K562 (cell line): ENCODE measurements around the gene SORCS2. TPM values are rescaled to one million over a fixed set of nuclear protein-coding genes. Genes with fewer than 3 reads are reported as not detected.

Experiments used
- ATAC-seq: fragments of 200-7000 bp; cut with Tn5 transposase; 3 replicates; pipeline ENCODE4 v1.9.1; 2020; ENCODE audit warnings: moderate library complexity
- BruUV-seq: library from RNA; stranded (reverse); fragments of 400-500 nt; replicated peaks from 2 replicates; lab custom pipeline; 2021; lab: Mats Ljungman, UMichigan
- CTCF ChIA-PET: fragments of 300-600 bp; formaldehyde crosslinking; extraction: SDS; loops from one replicate; lab custom pipeline; 2021; ENCODE audit warnings: low intra/inter-chr PET ratio; lab: Yijun Ruan, JAX
- POLR2A ChIA-PET: fragments of 300-600, 350-650 bp; sonication (Branson Sonifier 250); formaldehyde crosslinking; extraction: SDS; loops from one replicate; lab custom pipeline; 2021; ENCODE audit warnings: antibody characterized with exemption, inconsistent platforms; lab: Yijun Ruan, JAX
- DNase-seq, 4 experiments: peaks; one replicate each; pipeline versions ENCODE4 v3.0.0 to v3.0.0-alpha.2; 2011 to 2018; ENCODE audit warnings: low spot score in 3 of 4, mixed read lengths in 3 of 4; ENCODE audit errors: extremely low read depth in 1 of 4
- FAIRE-seq: peaks from 2 replicates; lab custom pipeline; 2011; peaks lifted over from hg19 to GRCh38; lab: Jason Lieb, UNC
- H2AFZ ChIP-seq: 2 replicates; pipeline ENCODE4 v1.6.0; 2011; ENCODE audit warnings: low read depth, low read length, control low read depth, inconsistent platforms
- H3K27ac ChIP-seq: fragments of 200-600 bp; 3 replicates; pipeline ENCODE4 v1.8.0; 2011; ENCODE audit warnings: low read depth, mild to moderate bottlenecking, control low read depth, inconsistent platforms, low read length, moderate library complexity, mixed read lengths; ENCODE audit errors: extremely low read depth
- H3K27me3 ChIP-seq, 2 experiments: fragments of 300-600 bp in 1 of 2; 2 replicates in 1 of 2; 3 replicates in 1 of 2; pipeline versions ENCODE4 v1.6.0 to v1.8.0; 2011; ENCODE audit warnings: inconsistent platforms in 2 of 2, low read length in 2 of 2, mild to moderate bottlenecking in 1 of 2, mixed read lengths in 1 of 2, moderate library complexity in 1 of 2; ENCODE audit not compliant: control insufficient read depth in 2 of 2, insufficient read depth in 2 of 2
- H3K36me3 ChIP-seq: fragments of 300-600 bp; 3 replicates; pipeline ENCODE4 v1.8.0; 2011; ENCODE audit warnings: mild to moderate bottlenecking, low read length, inconsistent platforms; ENCODE audit not compliant: control insufficient read depth, insufficient read depth
- H3K4me1 ChIP-seq, 2 experiments: fragments of 200-600 bp in 1 of 2; replicated peaks in 1 of 2; 2 replicates in 1 of 2; 3 replicates in 1 of 2; pipeline versions ENCODE4 v1.5.1 to v1.8.0; 2011; ENCODE audit warnings: inconsistent platforms in 2 of 2, low read length in 2 of 2, mild to moderate bottlenecking in 1 of 2, mixed read lengths in 1 of 2, moderate library complexity in 1 of 2; ENCODE audit not compliant: control insufficient read depth in 2 of 2, insufficient read depth in 2 of 2
- H3K4me2 ChIP-seq: 2 replicates; pipeline ENCODE4 v1.6.1; 2011; ENCODE audit warnings: low read length, control low read depth, inconsistent platforms, mixed read lengths; ENCODE audit not compliant: insufficient read depth
- H3K4me3 ChIP-seq: fragments of 200-600 bp; sonication (generic), shearing (Covaris generic); 2 replicates; pipeline ENCODE4 v1.5.1; 2016; ENCODE audit warnings: control low read depth, inconsistent platforms
- H3K79me2 ChIP-seq: fragments of 200-600 bp; 3 replicates; pipeline ENCODE4 v1.8.0; 2011; ENCODE audit warnings: low read length, inconsistent platforms; ENCODE audit not compliant: control insufficient read depth, insufficient read depth
- H3K9ac ChIP-seq, 2 experiments: 2 replicates each; pipeline versions ENCODE4 v1.6.0 to v1.6.1; 2011; ENCODE audit warnings: low read depth in 2 of 2, low read length in 2 of 2, control low read depth in 1 of 2, inconsistent platforms in 1 of 2, mild to moderate bottlenecking in 1 of 2, mixed read lengths in 1 of 2; ENCODE audit not compliant: insufficient read depth in 1 of 2
- H3K9me1 ChIP-seq: one replicate; pipeline ENCODE4 v1.6.0; 2011; ENCODE audit warnings: inconsistent platforms, mild to moderate bottlenecking, low read length, moderate library complexity; ENCODE audit not compliant: control insufficient read depth, insufficient read depth
- H3K9me3 ChIP-seq: replicated peaks from 2 replicates; pipeline ENCODE4 v1.5.1; 2011; ENCODE audit warnings: low read depth, low read length, inconsistent platforms; ENCODE audit not compliant: control insufficient read depth, insufficient read depth
- H4K20me1 ChIP-seq: replicated peaks from 2 replicates; pipeline ENCODE4 v1.6.1; 2011; ENCODE audit warnings: low read length, inconsistent platforms, mixed read lengths; ENCODE audit not compliant: control insufficient read depth, insufficient read depth
- CHD2 ChIP-seq: IDR thresholded peaks from 2 replicates; pipeline ENCODE4 v1.6.1; 2011; ENCODE audit warnings: low read depth, low read length
- ESRRA ChIP-seq: fragments of 450-650 bp; IDR thresholded peaks from 2 replicates; pipeline ENCODE4 v1.6.1; 2014; ENCODE audit warnings: low read depth, mild to moderate bottlenecking, moderate library complexity, borderline replicate concordance
- KDM4B ChIP-seq, 2 experiments: fragments of 450-650 bp in 1 of 2; sonication (generic) in 1 of 2; IDR thresholded peaks; 2 replicates each; pipeline ENCODE4 v1.6.1; 2016 to 2017; ENCODE audit warnings: borderline replicate concordance in 2 of 2, antibody characterized with exemption in 1 of 2, low read depth in 1 of 2, mild to moderate bottlenecking in 1 of 2
- L3MBTL2 ChIP-seq: fragments of 450-650 bp; IDR thresholded peaks from 2 replicates; pipeline ENCODE4 v1.6.1; 2016; ENCODE audit warnings: mild to moderate bottlenecking, moderate library complexity
- PTBP1 ChIP-seq: fragments of 200-400 bp; formaldehyde crosslinking; IDR thresholded peaks from 2 replicates; pipeline ENCODE4 v1.6.1; 2017; ENCODE audit warnings: low read depth, low read length
- SMARCB1 ChIP-seq: IDR thresholded peaks from 2 replicates; pipeline ENCODE4 v1.6.1; 2011; ENCODE audit warnings: improper control_type of control experiment, low read depth; ENCODE audit not compliant: insufficient read length
- SMARCC2 ChIP-seq: fragments of 450-650 bp; IDR thresholded peaks from 2 replicates; pipeline ENCODE4 v1.6.1; 2017; ENCODE audit warnings: antibody characterized with exemption, moderate library complexity, mild to moderate bottlenecking, low read depth
- SNRNP70 ChIP-seq: fragments of 200-400 bp; formaldehyde crosslinking; optimal IDR thresholded peaks from 2 replicates; pipeline ENCODE3; 2017; ENCODE audit warnings: low read depth, low read length
- SOX6 ChIP-seq: fragments of 450-650 bp; IDR thresholded peaks from 2 replicates; pipeline ENCODE4 v1.6.1; 2014; ENCODE audit warnings: mild to moderate bottlenecking
- ZKSCAN3 ChIP-seq: fragments of 250-450 bp; sonication (Bioruptor Pico); IDR thresholded peaks from 2 replicates; pipeline ENCODE4 v1.4.0; 2020
- ZNF778 ChIP-seq: fragments of 450-650 bp; formaldehyde crosslinking; IDR thresholded peaks from 2 replicates; pipeline ENCODE4 v1.4.0; 2020; ENCODE audit warnings: mild to moderate bottlenecking, moderate library complexity
- WGBS: fragments of 100-300 bp; shearing (Covaris generic); methylation state at CpG from one replicate; pipeline ENCODE4 v1.1.6; 2016; ENCODE audit warnings: low coverage, mixed read lengths; ENCODE audit not compliant: insufficient coverage; ENCODE audit errors: missing lambda C conversion rate; 5-methylcytosine and 5-hydroxymethylcytosine counted together
- in situ Hi-C: fragments of 300-500 bp; cut with MboI; formaldehyde crosslinking; loops from 4 replicates; pipeline ENCODE4 v1.15.0; 2018; ENCODE audit warnings: inconsistent platforms, mixed read lengths
- intact Hi-C: fragments of 100-400 bp; cut with micrococcal nuclease; formaldehyde crosslinking; loops from 2 replicates; pipeline ENCODE4 v1.14.2; 2022
- polyA plus RNA-seq, 8 experiments: library from polyadenylated mRNA; depleted of rRNA in 4 of 8; stranded (reverse) in 5 of 8; unstranded in 3 of 8; fragments of >200 nt; fragmentation: Nextera tagmentation in 2 of 8; fragmentation: Illumina TruSeq in 1 of 8; extraction: Ambion mirVana in 2 of 8; extraction: Trizol in 1 of 8; gene quantifications; 2 replicates each; pipeline versions ENCODE4 v1.2.1 to v1.2.3, GENCODE V29; 2011 to 2014; ENCODE audit warnings: inconsistent platforms in 1 of 8, missing spikeins in 1 of 8
- total RNA-seq, 7 experiments: library from RNA; depleted of rRNA in 6 of 7; stranded (reverse); fragments of >200 nt in 6 of 7; fragmentation: Illumina TruSeq in 2 of 7; extraction: Trizol in 2 of 7; gene quantifications; 2 replicates each; pipeline versions ENCODE4 v1.2.1 to v1.2.3, GENCODE V29; 2011 to 2021; ENCODE audit warnings: low replicate concordance in 1 of 7
- TF ChIP-seq, protein P1 (sequence below): fragments of 450-650 bp; IDR thresholded peaks from 2 replicates; pipeline ENCODE4 v1.6.1; 2016; ENCODE audit warnings: mild to moderate bottlenecking, moderate library complexity

SORCS2 gene
- total and polyA plus RNA-seq, 9 of the 15 experiments (the other 6 are each of a cell fraction or from before 2014, with no cell fraction given): not detected

DNA sequence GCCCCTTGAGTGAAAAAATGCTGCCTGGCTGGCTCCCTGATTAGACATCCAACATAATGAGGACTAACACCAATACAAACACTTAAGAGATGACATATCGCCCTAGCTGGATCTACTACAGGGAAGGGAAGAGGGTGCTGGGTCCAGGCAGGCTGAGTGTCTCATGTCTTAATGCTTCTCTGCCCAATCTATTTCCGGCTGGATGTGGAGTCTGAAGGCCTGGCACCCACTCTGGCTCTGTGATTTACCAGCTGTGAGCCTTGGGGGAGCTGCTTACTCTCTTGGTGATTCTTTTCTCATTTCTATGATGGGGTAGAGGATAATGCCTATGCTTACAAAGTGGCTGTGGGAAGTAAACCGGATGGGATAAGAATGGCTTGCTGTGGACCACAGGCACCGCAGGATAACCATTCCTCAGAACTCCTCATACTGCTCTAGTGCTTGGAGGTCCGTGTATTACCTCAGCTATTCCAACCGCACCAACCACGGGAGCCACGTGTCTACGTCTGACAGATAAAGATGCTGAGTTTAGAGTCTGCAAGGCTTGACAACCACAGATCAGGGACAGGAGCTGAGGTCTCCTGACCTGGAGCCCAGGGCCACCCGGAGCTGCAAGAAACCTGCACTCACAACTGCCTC lies 585.7 kb downstream of the SORCS2 start:
- in situ Hi-C loops: no loop called here
- peaks cover 0 to 5% of the 10 kb centered on the region in 2 experiments; a peak in 1 of 5 replicates for H3K27me3 ChIP-seq
- H3K4me1 ChIP-seq: no peaks in the 10 kb centered on the region; a peak in 2 of 5 replicates
- H3K4me2 ChIP-seq: no peak overlapping the region
- no TSS peak for BruUV-seq
- peaks cover 6% of the 10 kb centered on the region; the same call in 1 of the 3 replicates for H3K36me3 ChIP-seq
- no peak overlapping the region for H3K27ac ChIP-seq
- H3K9me3 ChIP-seq: no peaks in the 10 kb centered on the region; the same call in 1 of the 2 replicates
- no peak overlapping the region for H3K9ac ChIP-seq
- intact Hi-C loops: no loop called here
- CTCF ChIA-PET: no interaction called here
- no peaks in the 10 kb centered on the region for H3K79me2 ChIP-seq
- no peak overlapping the region for H3K4me3 ChIP-seq
- H2AFZ ChIP-seq: no peak overlapping the region
- FAIRE-seq: no peak
- no peak for DNase-seq
- H3K9me1 ChIP-seq: no peaks in the 10 kb centered on the region
- no peak for ATAC-seq
- 15% methylated on average over 10 of the region's 10 CpGs for WGBS
- POLR2A ChIA-PET: interaction anchor here (0.7 kb wide), 1 partner anchor 94 kb away, joined by 3 read pairs; no protein-coding TSS in a partner anchor
- H4K20me1 ChIP-seq: no peaks in the 10 kb centered on the region
- TF ChIP-seq SOX6: 0 out of 2 replicates have a peak, but pooled peaks have one; percentile 8
- no peak for TF ChIP-seq ESRRA
- no peak for TF ChIP-seq KDM4B (IDR thresholded peaks at IDR 0.05; ENCODE audit: borderline replicate concordance in 2 of 2, low read depth in 1 of 2)
- TF ChIP-seq ZKSCAN3 (CRISPR knock-in tag): no peak
- no peak for TF ChIP-seq PTBP1
- TF ChIP-seq CHD2: no peak
- TF ChIP-seq, protein P1, sequence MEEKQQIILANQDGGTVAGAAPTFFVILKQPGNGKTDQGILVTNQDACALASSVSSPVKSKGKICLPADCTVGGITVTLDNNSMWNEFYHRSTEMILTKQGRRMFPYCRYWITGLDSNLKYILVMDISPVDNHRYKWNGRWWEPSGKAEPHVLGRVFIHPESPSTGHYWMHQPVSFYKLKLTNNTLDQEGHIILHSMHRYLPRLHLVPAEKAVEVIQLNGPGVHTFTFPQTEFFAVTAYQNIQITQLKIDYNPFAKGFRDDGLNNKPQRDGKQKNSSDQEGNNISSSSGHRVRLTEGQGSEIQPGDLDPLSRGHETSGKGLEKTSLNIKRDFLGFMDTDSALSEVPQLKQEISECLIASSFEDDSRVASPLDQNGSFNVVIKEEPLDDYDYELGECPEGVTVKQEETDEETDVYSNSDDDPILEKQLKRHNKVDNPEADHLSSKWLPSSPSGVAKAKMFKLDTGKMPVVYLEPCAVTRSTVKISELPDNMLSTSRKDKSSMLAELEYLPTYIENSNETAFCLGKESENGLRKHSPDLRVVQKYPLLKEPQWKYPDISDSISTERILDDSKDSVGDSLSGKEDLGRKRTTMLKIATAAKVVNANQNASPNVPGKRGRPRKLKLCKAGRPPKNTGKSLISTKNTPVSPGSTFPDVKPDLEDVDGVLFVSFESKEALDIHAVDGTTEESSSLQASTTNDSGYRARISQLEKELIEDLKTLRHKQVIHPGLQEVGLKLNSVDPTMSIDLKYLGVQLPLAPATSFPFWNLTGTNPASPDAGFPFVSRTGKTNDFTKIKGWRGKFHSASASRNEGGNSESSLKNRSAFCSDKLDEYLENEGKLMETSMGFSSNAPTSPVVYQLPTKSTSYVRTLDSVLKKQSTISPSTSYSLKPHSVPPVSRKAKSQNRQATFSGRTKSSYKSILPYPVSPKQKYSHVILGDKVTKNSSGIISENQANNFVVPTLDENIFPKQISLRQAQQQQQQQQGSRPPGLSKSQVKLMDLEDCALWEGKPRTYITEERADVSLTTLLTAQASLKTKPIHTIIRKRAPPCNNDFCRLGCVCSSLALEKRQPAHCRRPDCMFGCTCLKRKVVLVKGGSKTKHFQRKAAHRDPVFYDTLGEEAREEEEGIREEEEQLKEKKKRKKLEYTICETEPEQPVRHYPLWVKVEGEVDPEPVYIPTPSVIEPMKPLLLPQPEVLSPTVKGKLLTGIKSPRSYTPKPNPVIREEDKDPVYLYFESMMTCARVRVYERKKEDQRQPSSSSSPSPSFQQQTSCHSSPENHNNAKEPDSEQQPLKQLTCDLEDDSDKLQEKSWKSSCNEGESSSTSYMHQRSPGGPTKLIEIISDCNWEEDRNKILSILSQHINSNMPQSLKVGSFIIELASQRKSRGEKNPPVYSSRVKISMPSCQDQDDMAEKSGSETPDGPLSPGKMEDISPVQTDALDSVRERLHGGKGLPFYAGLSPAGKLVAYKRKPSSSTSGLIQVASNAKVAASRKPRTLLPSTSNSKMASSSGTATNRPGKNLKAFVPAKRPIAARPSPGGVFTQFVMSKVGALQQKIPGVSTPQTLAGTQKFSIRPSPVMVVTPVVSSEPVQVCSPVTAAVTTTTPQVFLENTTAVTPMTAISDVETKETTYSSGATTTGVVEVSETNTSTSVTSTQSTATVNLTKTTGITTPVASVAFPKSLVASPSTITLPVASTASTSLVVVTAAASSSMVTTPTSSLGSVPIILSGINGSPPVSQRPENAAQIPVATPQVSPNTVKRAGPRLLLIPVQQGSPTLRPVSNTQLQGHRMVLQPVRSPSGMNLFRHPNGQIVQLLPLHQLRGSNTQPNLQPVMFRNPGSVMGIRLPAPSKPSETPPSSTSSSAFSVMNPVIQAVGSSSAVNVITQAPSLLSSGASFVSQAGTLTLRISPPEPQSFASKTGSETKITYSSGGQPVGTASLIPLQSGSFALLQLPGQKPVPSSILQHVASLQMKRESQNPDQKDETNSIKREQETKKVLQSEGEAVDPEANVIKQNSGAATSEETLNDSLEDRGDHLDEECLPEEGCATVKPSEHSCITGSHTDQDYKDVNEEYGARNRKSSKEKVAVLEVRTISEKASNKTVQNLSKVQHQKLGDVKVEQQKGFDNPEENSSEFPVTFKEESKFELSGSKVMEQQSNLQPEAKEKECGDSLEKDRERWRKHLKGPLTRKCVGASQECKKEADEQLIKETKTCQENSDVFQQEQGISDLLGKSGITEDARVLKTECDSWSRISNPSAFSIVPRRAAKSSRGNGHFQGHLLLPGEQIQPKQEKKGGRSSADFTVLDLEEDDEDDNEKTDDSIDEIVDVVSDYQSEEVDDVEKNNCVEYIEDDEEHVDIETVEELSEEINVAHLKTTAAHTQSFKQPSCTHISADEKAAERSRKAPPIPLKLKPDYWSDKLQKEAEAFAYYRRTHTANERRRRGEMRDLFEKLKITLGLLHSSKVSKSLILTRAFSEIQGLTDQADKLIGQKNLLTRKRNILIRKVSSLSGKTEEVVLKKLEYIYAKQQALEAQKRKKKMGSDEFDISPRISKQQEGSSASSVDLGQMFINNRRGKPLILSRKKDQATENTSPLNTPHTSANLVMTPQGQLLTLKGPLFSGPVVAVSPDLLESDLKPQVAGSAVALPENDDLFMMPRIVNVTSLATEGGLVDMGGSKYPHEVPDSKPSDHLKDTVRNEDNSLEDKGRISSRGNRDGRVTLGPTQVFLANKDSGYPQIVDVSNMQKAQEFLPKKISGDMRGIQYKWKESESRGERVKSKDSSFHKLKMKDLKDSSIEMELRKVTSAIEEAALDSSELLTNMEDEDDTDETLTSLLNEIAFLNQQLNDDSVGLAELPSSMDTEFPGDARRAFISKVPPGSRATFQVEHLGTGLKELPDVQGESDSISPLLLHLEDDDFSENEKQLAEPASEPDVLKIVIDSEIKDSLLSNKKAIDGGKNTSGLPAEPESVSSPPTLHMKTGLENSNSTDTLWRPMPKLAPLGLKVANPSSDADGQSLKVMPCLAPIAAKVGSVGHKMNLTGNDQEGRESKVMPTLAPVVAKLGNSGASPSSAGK: peak; percentile 20; the same call in 1 of the 2 replicates
- TF ChIP-seq ZNF778: no peak
- TF ChIP-seq SMARCC2: no peak
- TF ChIP-seq SNRNP70: no peak
- TF ChIP-seq SMARCB1: no peak
- TF ChIP-seq L3MBTL2: peak; percentile 51; the same call in 1 of the 2 replicates
